Measurements from ENCODE around the gene SOX13. TPM values are rescaled to one million over a fixed set of nuclear protein-coding genes. Genes with fewer than 3 reads are reported as not detected.

SOX13 gene
- 12.7 and 15.9 TPM in 2 replicates for total RNA-seq

GRCh38 chr1:204072931-204073836, at the start of gene SOX13:
Gene SOX13, plus strand, starts transcription at chr1:204073115. Its CDS starts 39,801 bp downstream, at chr1:204112916.

GRCh38 chr1:204151552-204152309, 78.8 kb downstream of the SOX13 start, which contains the start of gene ETNK2:
Gene ETNK2, minus strand, starts transcription at chr1:204152044. Its CDS starts 192 bp downstream, at chr1:204151852.

GRCh38 chr1:204166219-204166618, 93.3 kb downstream of the SOX13 start, which contains the start of gene REN:
Gene REN, minus strand, starts transcription at chr1:204166337. Its CDS starts 44 bp downstream, at chr1:204166293.

Other genes starting within 250 kb of the SOX13 start
- gene SNRPE, start 211.5 kb upstream of the SOX13 start, total RNA-seq = 53.1 and 65.5 TPM in 2 replicates
- 12.7 and 19.2 TPM in 2 replicates for gene ETNK2, start 78.9 kb downstream of the SOX13 start, total RNA-seq
- not detected in 2 replicates for gene REN, start 93.2 kb downstream of the SOX13 start, total RNA-seq
- gene KISS1, start 123.4 kb downstream of the SOX13 start, total RNA-seq = not detected in 2 replicates
- gene GOLT1A, start 140.9 kb downstream of the SOX13 start, total RNA-seq = not detected in 2 replicates